Bronchial epithelial cell (primary cell): ENCODE measurements around the gene KERA. TPM values are rescaled to one million over a fixed set of nuclear protein-coding genes. Genes with fewer than 3 reads are reported as not detected.

Experiments
- DNase-seq: peaks from one replicate; pipeline ENCODE4 v3.0.0-alpha.2; 2010; ENCODE audit warnings: low read depth
- FAIRE-seq: peaks from 2 replicates; lab custom pipeline; 2011; peaks lifted over from hg19 to GRCh38; lab: Jason Lieb, UNC
- H3K27me3 ChIP-seq: 2 replicates; pipeline ENCODE4 v1.5.1; 2011; ENCODE audit warnings: low read length; ENCODE audit not compliant: control insufficient read depth, insufficient read depth
- H3K36me3 ChIP-seq: 2 replicates; pipeline ENCODE4 v1.5.1; 2011; ENCODE audit warnings: low read length; ENCODE audit not compliant: control insufficient read depth, insufficient read depth
- H3K4me3 ChIP-seq: 2 replicates; pipeline ENCODE4 v1.5.1; 2011; ENCODE audit warnings: mild to moderate bottlenecking, low read depth, low read length, control low read depth
- total RNA-seq: library from RNA; depleted of rRNA; stranded (reverse); fragments of >200 nt; gene quantifications from 2 replicates; pipeline ENCODE4 v1.2.1, GENCODE V29; 2014
- TF ChIP-seq, protein P1 (sequence below): IDR thresholded peaks from 2 replicates; pipeline ENCODE4 v1.5.1; 2011; ENCODE audit warnings: mild to moderate bottlenecking, moderate library complexity, low read length, control low read depth, inconsistent platforms; ENCODE audit not compliant: insufficient read depth, severe bottlenecking

Gene KERA
- total RNA-seq, 1 donor from 2014 or later: not detected

DNA sequence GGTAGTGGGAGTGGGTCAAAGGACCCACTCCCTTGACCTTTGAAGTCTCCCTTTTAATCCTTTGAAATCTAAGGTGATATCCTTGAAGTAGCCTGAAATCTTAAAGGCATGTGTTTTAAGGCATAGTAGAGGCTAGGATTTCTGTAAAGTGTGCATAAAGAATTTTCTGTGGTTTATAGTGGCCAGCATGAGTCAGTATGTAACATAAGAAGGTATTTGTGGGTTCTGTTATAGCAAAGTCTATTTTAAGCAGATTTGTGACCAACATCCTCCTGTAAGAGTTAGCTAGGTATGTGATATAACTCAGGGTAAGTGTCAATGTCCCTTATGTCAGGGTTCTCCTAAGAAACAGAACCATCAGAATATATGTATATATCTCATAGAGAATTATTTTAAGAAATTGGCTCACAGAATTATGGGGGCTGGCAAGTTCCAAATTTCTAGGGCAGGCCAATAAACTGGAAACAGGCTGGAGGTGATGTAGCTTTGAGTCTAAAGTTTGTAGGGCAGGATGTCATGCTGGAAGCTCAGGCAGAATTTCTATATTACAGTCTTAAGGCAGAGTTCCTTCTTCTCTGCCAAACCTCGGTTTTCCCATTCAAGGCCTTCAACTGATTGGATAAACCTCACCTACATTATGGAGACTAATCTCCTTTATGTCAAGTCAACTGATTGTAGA is 34.4 kb downstream of the KERA start:
- no peak for FAIRE-seq
- H3K36me3 ChIP-seq: no peaks in the 10 kb centered on the region
- TF ChIP-seq, protein P1, sequence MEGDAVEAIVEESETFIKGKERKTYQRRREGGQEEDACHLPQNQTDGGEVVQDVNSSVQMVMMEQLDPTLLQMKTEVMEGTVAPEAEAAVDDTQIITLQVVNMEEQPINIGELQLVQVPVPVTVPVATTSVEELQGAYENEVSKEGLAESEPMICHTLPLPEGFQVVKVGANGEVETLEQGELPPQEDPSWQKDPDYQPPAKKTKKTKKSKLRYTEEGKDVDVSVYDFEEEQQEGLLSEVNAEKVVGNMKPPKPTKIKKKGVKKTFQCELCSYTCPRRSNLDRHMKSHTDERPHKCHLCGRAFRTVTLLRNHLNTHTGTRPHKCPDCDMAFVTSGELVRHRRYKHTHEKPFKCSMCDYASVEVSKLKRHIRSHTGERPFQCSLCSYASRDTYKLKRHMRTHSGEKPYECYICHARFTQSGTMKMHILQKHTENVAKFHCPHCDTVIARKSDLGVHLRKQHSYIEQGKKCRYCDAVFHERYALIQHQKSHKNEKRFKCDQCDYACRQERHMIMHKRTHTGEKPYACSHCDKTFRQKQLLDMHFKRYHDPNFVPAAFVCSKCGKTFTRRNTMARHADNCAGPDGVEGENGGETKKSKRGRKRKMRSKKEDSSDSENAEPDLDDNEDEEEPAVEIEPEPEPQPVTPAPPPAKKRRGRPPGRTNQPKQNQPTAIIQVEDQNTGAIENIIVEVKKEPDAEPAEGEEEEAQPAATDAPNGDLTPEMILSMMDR: no peak

DNA sequence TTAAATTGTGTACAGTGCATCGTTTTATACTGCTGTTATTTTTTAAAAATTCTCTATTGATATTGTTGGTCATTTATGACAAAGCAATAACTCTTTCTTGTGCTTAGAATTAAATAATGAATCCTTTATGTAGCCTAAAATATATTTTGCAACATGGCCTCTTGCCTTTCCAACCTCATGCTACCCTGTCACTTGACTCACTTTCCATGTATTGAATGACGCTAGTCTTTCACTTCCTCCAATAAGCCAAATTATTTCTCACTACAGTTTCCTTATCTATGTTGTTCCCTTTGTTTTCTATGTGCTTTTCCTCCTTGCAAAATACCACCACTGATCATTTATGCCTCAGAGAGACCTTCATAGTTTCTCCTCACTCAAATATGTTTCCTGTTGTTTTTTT is 36.7 kb downstream of the KERA start:
- DNase-seq: no peak

More for the DNA sequence above, 34.4 kb downstream of the KERA start:
- Histone ChIP-seq H3K27me3 (no peaks in the 10 kb centered on the region), H3K4me3 (no peak overlapping the region)
- DNase-seq: peak; percentile 82

DNA sequence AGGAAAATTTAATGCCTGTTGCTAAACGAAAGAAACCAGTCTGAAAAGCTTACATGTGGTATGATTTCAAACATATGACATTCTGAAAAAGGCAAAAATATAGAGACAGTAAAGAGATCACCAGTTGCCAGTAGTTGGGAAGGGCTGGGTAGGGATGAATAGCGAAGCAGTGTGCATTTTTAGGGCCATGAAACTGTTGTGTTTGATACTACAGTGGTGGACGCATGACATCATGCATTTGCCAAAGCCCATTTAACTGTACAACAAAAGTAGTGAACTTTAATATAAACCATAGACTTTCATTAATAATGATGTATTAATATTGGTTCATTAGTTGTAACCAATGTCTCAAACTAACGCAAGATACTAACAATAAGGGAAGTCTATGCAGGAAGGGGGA is 38.4 kb downstream of the KERA start:
- DNase-seq (no peak), FAIRE-seq (no peak)

More for the DNA sequence above, 36.7 kb downstream of the KERA start:
- Histone ChIP-seq H3K27me3 (no peaks in the 10 kb centered on the region), H3K36me3 (no peaks in the 10 kb centered on the region), H3K4me3 (no peak overlapping the region)
- no peak for FAIRE-seq
- TF ChIP-seq, protein P1: no peak

DNA sequence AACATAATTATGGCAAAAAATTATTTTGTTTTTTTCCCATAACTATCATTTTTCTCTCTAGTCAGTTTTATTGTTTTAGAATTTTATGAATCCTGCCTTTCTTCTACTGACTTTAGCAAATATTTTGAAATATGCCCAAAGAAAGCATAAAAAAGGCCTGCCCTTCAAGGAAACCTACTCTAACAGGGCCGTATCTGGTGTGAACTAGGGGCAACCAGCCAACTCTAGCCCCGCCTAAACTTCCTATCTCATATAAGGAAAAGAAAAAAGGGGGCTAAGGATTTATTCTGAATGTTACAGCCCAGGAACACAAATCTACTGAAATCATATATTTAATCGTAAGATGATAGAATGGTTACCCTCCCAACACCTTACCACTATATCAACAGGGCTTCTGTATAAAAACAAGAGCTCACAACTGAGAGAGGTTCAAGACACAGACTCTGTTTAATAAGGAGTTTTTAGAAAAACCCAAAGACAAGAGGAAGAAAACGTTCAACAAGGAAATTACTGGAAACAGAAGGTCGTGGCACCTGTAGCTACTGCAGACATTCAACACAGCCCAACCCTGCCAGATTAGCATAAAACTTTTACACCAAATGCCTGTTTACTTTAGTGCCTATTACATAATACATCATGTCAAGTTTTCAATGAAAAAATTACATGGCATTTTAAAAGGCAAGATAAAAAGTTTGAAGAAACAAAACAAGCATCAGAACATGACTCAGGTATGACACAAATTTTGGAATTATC is 40.1 kb downstream of the KERA start:
- Histone ChIP-seq H3K4me3 (no peak overlapping the region), H3K36me3 (no peaks in the 10 kb centered on the region), H3K27me3 (no peaks in the 10 kb centered on the region)
- TF ChIP-seq, protein P1: no peak
- no peak for FAIRE-seq
- no peak for DNase-seq

More for the DNA sequence above, 38.4 kb downstream of the KERA start:
- H3K4me3 ChIP-seq: no peak overlapping the region
- TF ChIP-seq, protein P1: no peak
- no peaks in the 10 kb centered on the region for H3K27me3 ChIP-seq
- no peaks in the 10 kb centered on the region for H3K36me3 ChIP-seq

DNA sequence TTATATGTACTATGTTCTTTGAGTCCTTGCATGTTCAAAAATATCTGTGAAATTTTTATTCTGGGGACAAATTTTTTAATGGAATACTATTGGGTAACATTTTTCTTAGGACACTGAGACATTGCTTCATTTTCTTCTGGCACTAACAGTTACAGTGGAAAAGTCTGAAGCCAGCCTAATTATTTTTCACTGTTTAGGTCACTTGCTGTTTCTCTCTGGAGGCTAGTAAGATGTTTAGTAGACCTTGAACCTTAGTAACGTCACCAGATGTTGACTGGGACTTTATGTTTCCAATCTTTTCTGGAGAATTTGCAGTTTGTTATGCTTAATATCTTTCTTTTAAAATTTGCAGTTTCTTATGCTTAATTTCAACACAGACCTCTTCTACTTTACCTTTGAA is 40.8 kb downstream of the KERA start:
- FAIRE-seq (no peak), DNase-seq (no peak)
- H3K27me3 ChIP-seq: no peaks in the 10 kb centered on the region
- H3K36me3 ChIP-seq: no peaks in the 10 kb centered on the region
- TF ChIP-seq, protein P1: no peak
- no peak overlapping the region for H3K4me3 ChIP-seq
